Inflammatory macrophage (primary cell): ENCODE measurements around the gene EEF2.
"Not testable (repeated sequence)": the region's sequence is repeated elsewhere in the genome, so short reads cannot be mapped to it uniquely, and the experiment has no call there.

Experiments used
- DNase-seq, 2 donors: peaks; one replicate each; pipeline ENCODE4 v3.0.0-alpha.2; 2020 to 2022

Gene EEF2

GRCh38 chr19:4014541-4015491 lies 29.6 kb upstream of the EEF2 start:
- DNase-seq: no peak

DNA sequence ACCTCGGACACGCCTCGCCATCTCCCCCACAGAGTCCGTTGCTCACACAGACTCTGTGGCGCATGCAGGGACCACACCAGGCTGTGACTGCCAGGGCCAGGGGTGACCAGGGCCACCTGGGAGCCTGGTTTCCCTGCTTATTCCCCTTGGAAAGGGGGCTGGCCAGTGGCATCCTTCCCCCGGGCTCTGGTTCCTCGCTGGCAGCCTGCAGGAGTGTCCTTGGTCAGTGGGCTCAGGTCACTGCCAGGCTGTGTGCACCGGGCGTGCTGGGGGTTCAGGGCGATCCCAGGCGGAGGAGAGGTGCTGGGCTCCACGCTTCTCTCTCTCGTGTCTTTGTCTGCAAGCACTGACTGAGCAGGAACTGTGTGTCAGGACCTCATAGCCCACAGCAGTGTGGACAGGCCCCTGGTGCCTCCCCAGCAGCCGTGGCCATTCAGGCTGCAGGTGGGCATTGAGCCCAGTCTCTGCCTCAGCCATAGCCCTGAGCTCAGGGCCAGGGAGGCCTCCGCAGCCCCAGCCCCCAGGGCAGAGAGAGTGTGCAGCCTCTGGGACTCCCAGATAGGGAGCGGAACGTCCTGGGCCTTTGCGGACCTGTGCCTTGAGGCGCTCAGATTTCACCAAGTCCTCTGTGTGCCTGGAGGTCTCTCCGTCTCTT lies 28.8 kb upstream of the EEF2 start:
- DNase-seq: no peak

- no peak for DNase-seq
Measured at GRCh38 chr19:4012975-4013634, 27.8 kb upstream of the EEF2 start.

- DNase-seq: no peak
Measured at GRCh38 chr19:4012092-4012974, 27.1 kb upstream of the EEF2 start.

DNA sequence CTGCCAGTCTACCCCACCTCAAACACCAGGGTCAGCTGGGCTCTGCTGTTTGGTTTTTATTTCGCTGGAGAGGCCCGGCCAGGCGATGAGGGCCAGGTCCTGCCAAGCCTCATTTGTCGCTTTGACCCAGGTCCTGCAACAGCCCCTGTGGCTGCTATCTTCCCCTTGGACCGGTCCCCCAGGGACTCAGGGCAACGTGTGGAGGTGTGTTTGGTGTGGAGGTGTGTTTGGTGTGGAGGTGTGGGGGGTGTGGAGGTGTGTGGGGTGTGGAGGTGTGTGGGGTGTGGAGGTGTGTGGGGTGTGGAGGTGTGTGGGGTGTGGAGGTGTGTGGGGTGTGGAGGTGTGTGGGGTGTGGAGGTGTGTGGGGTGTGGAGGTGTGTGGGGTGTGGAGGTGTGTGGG lies 26.2 kb upstream of the EEF2 start:
- not testable (repeated sequence) for DNase-seq

DNA sequence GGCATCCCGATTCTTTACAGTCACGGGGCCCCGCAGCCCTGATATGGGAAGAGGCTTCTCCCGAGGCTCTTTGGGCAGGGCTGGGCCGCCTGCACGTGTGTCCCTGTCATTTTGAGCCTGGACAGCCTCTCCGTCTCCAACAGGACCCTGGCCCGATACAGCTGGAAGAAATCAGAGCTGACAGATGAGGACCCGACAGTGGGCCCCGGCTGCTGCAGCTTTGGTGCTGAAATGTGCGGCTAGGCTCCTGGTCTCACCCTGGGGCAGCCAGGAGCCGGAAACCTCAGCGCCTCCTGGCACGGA lies 25.5 kb upstream of the EEF2 start:
- no peak for DNase-seq

DNA sequence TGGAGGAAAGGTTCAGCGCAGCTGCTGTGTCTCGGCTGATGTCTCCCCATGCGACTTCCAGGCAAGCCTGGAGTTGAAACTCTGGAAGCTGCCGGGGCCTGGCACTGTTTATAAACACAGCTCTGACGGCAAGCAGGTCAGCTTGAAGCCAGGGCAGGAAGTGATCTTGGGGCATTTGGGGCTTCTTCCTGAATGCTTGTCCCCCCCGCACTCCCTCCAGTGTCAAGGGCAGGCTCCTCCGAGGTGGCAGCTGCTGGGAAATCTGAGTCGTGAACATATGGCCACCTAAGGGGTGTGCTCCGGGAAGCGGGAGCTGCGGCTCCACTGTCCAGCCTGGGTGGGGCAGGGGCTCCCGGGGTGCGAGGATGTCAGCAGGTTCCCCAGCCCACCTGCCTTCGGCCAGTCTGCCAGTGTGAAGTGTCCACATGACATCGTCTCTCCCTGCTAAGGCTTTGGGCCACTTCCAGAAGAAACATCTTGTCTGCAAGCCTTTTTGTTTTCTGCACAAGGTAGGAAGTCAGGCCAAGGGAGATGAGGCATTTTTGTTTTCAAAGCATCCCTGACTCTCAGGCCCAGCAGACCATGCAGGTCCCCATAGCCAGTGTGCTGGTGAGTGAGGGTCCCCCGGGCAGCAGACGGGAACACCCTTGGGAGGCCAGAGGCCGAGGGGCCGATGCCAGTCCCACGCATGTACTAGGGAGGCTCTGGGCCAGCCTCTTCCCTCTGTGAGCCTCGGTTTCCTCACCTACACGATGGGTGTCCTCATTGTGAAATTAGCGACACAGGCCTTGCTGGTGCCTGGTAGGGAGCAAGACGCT lies 24.9 kb upstream of the EEF2 start:
- DNase-seq: no peak

DNA sequence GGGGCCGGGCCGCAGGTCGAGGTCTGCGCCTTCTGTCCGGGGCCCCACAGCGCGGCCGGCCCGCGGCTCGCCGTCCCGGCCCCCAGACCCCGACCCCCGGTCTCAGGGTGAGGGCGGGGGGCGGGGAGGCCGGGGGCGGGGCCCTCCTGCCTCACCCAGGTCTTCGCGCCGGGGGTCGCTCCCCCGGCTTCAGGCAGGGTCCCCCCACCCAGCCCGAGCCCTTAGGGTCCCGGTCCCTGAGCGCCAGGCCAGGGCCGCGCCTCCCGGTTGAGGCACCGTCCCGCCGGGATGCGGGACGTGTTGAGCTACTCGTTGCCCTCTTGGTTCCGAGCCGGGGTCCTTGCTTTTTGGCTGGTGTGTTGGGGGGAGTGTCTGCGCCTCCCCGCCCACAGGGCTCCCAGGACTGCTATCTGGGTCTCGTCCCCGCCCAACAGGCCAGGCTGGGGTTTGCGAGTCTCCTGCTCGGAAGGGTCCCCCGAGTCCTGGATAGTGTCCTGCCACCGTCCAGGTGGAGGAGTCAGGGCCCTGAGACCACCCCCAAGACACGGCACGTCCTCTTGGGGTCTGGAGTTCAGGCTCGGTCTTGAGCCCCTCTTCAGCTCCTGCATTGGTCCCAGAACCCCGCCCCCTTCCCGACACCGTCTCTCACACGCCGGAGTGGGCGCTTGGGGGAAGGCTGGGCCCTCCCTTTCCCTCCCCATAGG lies 22.7 kb upstream of the EEF2 start:
- peak in 1 of 2 donors; percentile 23 for DNase-seq

DNA sequence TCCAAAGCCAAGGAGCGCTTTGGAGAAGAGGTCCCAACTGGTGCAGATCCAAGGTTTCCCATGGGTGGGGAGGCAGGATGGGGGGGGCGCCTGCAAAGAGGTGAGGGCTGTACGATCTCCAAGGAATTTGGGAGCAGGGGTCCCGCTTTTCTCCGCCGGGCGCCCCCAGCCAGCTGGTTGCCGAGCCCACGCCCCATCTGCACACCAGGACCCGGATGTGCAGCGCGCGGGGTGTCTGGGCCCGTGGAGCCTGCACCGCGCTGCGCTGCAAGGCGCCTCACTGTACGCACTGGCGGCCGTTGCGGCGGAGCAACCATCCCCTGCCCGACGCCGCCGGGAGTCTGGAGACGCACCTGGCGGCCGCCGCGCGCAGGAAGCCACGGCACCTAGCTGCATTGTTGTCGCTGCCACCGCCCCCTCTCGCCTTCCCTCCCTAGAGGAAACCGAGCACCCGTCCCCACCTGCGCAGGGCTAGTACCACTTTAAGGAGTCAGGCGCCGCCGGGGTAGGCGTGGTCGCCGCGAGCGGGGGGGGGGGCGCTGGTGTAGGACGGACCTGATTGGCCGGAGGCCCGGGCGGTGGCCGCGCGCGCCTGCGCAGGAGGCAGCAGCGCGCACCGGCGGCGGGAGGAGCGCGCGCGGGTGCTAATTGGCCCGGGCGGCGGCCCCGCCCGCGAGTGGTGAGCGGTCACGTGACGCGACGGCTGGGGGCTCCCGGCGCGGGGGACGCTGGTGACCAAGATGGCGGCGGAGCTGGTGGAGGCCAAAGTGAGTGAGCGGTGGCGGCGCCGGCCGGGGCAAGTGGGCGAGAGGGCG lies 22.0 kb upstream of the EEF2 start, which contains the start of gene PIAS4:
PIAS4 (plus strand) TSS at position 716 of the 815 bp plus-strand sequence; CDS start at position 741, 25 bp downstream.
- peak; percentile 94 to 98 for DNase-seq

- not testable (repeated sequence) for DNase-seq
Measured at GRCh38 chr19:4005436-4005835, 20.2 kb upstream of the EEF2 start.

- DNase-seq: not testable (repeated sequence)
Measured at GRCh38 chr19:4000798-4001197, 15.5 kb upstream of the EEF2 start.

DNA sequence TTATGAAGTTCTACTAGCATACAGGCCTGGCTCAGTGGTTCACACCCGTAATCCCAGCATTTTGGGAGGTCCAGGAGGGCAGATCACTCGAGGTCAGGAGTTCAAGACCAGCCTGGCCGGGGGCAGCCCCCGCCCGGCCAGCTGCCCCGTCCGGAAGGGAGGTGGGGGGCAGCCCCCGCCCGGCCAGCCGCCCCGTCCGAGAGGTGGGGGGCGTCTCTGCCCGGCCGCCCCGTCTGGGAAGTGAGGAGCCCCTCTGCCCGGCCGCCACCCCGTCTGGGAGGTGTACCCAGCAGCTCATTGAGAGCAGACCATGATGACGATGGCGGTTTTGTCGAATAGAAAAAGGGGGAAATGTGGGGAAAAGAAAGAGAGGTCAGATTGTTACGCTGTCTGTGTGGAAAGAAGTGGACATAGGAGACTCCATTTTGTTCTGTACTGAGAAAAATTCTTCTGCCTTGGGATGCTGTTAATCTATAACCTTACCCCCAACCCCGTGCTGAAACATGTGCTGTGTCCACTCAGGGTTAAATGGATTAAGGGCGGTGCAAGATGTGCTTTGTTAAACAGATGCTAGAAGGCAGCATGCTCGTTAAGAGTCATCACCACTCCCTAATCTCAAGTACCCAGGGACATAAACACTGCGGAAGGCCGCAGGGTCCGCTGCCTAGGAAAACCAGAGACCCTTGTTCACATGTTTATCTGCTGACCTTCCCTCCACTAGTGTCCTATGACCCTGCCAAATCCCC lies 13.6 kb upstream of the EEF2 start:
- not testable (repeated sequence) for DNase-seq

- no peak for DNase-seq
Measured at GRCh38 chr19:3995607-3996006, 10.3 kb upstream of the EEF2 start.

DNA sequence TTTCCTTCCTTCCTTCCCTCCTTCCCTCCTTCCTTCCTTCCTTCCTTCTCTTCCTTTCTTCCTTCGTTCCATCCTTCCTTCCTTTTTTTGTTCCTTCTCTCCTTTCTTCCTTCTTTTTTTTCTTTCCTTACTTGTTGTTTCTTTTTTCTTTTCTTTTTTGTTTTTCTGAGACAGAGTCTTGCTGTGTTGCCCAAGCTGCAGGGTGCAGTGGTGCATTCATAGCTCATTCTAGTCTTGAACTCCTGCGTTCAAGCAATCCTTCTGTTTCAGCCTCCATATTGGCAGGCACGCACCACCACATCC lies 5.5 kb upstream of the EEF2 start:
- no peak for DNase-seq

GRCh38 chr19:3987619-3988371 lies 2.5 kb upstream of the EEF2 start:
- DNase-seq: peak; percentile 88 to 91

DNA sequence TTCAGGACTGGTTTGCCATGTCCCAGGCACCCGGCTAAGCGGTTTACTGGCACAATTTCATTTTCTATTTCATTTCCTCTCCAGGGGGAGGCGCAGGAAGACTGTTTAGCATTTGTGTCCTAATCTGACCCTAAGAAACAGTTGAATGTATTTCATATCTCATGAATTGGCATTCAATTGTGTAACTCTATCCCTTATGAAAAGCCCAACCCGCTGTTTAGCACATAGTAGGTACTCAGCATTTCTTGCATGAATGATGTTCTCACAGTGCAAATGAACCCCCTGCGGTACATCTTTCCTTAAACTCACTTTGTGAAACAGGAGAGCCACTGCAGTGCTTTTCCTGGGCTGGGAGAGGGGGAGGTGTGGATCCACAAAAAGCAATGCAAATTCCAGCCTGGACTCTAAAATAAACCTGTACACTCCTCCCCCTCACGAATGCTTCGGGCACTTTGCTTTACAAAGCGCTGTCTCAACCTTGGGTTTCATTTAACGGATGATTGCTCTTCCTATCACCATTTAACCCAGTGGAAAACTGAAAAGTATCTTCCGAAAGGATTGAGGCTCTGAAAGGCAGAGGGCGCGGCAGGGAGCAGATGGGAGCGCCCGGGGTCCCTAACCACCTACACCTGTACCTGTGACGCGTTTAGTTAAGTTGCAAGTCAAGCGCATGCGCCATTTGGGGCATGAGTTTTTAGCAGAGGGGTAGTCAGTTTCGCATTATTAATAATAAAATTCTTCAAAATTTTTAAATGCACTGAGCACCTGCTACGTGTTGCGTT lies 1.2 kb upstream of the EEF2 start:
- peak; percentile 82 to 86 for DNase-seq

DNA sequence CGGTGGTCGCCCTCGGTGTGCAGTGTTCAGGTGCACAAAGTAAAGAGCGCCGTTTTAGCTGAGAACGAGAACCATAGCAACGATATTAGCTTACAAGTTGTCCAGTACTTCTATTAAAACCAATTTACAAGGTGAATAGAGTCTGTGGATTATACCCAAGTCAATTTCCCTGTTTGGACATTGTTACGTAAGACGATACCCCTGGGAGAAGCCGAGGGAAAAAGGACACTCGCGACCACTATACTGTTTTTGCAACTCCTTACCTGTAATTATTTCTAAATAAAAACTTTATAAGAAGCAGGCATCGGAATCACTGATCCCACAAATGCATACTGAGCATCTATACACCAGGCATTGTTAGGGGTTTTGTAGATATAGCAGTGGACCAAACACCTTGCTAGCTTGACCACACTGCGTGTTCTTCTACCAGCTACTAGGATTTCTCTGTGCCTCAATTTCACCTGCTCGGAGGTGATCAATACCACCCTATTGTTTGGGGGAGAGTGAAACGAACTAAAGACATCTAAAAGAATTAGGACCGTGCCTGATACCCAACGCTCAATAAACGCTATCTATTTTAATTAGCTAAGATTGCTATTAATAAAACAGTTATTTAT lies 488 bp upstream of the EEF2 start:
- no peak for DNase-seq
